DMS114 treated with DMSO at 0.1 percent for 48 hours (cell line): ENCODE results near the gene TTC21B.
"Not testable (repeated sequence)": the region's sequence is repeated elsewhere in the genome, so short reads cannot be mapped to it uniquely, and the experiment has no call there.

Source experiments
- DNase-seq: peaks from one replicate; lab custom pipeline; 2025; ENCODE audit not compliant: unreplicated experiment; lab: John Stamatoyannopoulos, UW

TTC21B gene

DNA sequence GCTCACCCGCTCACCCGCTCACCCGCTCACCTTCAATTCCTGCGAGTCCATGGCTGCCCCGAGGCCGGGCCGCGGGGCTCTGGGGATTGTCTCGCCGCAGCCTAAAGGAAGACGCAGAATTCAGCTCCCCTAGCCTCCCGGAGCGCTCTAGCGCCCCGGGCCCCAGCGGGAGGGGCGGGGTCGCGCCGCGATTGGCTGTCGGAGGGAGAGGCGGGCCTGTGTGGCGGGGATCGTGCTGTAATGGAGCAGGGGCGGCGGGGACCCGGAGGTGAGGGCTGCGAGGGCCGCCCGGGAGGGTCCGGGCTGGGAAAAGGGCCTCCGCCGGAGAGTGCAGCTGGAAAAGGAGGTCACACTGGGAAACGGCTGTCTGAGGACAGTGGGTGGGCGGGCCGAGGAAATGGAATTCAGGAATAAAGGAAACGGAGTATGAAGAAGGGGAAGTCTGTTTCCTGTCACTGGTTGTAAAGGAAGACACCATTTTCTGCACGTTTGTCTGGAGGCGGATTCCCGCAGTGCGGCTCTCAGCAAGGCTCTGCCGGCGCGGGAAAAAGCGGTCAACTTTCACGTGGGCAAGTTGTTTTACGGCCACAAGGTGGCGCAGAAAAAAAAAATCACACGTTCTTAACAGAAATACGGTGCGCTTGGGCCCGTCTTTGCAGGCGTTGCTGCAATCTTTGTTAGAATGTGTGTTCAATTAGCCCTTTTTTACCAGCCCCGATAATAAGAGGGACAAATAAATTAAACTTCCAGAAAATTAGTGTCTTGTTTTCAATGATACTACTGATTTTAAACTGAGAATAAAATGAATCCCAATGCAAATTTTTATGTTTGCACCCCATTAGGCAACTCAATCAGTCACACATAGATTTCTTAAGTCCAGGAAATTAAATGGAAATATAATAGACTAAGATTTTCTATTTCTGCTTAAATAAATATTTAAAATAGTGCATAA, at the start of gene TTC21B:
TTC21B (minus strand) TSS at position 122 of the 952 bp plus-strand sequence; CDS start at position 51, 71 bp downstream.
- peak; percentile 79 for DNase-seq

DNA sequence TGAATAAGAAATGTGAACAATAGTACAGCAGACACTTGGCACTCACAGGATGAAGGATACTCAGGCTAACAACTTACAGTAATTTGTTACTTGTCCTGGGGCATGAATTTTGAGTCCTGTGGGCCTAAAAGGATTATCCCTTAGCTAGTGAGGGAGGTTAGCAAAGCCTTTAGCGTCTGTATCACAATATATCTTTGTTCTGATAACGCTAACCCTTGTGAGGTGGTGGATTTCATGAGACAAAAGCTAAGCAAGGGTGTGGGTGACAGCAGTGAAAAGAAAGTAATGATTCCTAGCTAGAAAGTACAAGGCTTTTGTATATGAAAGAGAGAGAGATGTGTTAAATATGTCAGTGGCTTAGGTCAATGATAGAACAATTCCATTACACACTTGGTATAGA, 46.8 kb upstream of the TTC21B start:
- DNase-seq: no peak

- no peak for DNase-seq
These were observed 37.3 kb upstream of the TTC21B start for GRCh38 chr2:165990846-165991245.

DNA sequence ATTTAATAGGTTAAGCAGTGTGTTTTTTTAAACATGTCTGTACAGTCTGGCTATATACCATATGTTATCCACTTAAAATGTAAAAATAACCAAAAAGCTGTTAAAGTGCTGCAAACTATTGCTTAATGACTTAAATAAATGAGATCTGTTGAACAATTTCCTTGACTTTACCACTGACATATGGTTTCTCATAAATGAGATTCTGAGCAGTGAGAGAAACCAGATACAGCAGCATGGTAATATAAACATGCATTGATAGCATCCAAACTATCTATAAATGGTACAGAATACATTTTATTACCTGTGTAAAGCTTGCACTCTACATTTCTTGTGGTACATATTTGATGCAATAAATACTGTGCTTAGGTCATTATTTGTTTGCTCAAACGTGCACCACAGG, 36.3 kb upstream of the TTC21B start:
- no peak for DNase-seq

GRCh38 chr2:165985120-165985519, 31.5 kb upstream of the TTC21B start:
- DNase-seq: no peak

- not testable (repeated sequence) for DNase-seq
These were observed 18.6 kb upstream of the TTC21B start for GRCh38 chr2:165972161-165972560.

GRCh38 chr2:165970663-165971062, 17.1 kb upstream of the TTC21B start:
- DNase-seq: no peak

DNA sequence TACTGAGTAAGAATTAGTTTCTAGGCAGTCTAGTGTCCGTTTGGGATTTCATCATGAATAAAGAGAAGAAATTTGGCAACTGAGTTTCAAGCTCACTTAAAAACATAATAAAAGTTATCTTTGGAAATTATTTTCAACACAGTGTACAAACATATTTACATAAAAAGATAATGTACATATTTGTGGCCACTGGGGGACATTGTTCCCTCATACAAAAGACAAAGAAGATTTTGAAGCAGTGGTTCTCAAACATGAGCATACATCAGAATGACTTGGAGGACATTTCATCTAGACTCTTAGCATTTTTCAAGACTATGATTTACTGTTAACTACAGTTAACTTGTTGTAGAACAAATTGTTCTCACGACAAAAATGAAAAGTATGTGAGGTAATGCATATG, 15.7 kb upstream of the TTC21B start:
- DNase-seq: no peak

DNA sequence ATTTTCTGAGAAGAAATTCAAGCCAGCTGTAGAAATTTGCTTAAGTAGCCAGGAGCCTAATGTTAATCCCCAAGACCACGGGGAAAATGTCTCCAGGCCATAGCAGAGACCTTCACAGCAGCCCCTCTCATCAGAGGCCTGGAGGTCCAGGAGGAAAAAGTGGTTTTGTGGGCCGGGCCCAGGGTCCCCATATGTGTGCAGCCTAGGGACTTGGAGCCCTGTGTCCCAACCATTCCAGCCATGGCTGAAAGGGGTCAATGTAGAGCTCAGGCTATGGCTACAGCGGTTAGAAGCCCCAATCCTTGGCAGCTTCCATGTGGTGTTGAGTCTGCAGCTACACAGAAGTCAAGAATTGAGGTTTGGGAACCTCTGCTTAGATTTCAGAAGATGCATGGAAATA, 14.2 kb upstream of the TTC21B start:
- DNase-seq: no peak

DNA sequence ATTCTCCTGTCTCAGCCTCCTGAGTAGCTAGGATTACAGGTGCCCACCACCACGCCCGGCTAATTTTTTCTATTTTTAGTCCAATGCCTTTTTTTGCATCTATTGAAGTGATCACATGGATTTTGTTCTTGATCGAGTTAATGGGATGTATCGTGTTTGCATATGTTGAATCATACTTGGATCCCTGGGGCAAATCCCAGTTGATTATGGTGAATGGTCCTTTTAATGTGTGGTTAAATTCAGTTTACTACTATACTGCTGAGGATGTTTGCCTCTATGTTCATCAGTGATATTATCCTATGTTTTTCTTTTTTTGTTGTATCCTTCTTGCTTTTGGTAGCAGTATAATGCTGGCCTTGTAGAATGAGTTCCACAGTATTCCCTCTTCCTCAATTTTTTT, 8.2 kb upstream of the TTC21B start:
- no peak for DNase-seq

- DNase-seq: no peak
These were observed 5.8 kb upstream of the TTC21B start for GRCh38 chr2:165959371-165959770.

- no peak for DNase-seq
These were observed 4.9 kb upstream of the TTC21B start for GRCh38 chr2:165958313-165958960.

DNA sequence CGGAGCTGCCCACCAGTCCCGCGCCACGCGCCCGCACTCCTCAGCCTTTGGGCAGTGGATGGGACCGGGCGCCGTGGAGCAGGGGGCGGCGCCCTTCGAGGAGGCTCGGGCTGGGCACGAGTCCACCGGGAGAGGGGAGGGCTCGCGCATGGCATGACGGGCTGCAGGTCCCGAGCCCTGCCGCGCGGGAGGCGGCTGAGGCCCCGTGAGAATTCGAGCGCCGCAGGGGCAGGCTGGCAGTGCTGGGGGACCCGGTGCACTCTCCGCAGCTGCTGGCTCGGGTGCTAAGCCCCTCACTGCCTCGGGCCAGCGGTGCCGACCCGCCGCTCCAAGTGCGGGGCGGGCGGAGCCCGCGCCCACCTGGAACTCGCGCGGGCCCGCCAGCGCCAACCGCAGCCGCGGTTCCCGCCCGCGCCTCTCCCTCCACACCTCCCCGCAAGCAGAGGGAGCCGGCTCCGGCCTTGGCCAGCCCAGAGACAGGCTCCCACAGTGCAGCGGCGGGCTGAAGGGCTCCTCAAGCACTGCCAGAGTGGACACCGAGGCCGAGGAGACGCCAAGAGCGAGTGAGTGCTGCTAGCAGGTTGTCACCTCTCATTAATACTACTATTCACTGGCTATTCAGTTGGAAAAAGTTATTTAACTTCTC, 3.6 kb upstream of the TTC21B start:
- no peak for DNase-seq

DNA sequence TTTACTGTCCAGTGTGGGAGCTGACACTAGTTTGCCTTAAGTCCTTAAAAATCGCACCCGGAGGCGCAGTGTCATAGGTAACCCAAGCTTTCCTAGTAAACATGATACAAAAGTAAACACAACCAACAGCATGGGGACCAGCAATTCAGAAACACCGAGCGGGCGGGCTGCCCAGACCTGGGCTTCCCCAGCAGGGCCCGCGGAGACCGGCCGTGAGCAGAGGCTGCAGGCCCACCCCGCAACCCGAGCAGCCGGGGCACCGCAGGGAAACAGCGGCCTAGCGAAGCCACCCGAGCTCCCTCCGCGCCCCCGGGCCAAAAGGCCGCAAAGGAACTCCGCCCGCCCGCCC, 296 bp downstream of the TTC21B start:
- DNase-seq: no peak

GRCh38 chr2:165952741-165953211, 800 bp downstream of the TTC21B start:
- no peak for DNase-seq

- DNase-seq: no peak
These were observed 1.5 kb downstream of the TTC21B start for GRCh38 chr2:165952085-165952484.

DNA sequence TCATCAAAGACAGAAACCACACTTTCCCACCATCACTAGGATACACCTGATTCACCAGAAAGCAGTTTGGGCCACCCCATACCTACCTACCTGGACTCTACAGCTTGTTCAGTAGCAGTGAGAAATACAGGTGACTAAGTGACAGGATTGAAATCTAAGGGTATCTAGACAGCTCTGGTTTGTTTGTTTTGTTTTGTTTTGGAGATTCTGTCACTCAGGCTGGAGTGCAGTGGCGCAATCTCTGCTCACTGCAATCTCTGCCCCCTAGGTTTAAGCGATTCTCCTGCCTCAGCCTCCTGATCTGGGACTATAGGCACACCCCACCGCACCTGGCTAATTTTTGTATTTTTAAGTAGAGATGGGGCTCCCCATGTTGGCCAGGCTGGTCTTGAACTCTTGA, 3.1 kb downstream of the TTC21B start:
- no peak for DNase-seq

DNA sequence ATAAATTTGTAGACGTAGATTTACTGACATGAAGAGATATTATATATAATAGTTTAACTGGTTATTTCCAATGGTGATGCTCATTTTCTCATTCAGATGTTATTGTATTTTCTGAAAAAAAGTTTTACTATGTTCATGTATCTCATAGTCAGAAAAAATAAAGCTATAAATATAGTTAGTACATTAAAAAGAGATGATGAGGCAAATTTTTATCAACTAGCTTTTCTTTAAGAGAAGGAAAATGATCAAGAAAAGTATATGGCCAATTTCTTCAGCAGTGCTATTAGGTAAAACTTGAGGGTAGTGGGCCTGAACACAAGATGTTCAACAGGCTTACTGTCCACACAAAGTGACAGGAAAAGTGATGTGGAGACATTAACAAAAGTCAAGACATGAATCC, 11.7 kb downstream of the TTC21B start:
- no peak for DNase-seq

GRCh38 chr2:165938237-165938636, 15.3 kb downstream of the TTC21B start:
- no peak for DNase-seq

DNA sequence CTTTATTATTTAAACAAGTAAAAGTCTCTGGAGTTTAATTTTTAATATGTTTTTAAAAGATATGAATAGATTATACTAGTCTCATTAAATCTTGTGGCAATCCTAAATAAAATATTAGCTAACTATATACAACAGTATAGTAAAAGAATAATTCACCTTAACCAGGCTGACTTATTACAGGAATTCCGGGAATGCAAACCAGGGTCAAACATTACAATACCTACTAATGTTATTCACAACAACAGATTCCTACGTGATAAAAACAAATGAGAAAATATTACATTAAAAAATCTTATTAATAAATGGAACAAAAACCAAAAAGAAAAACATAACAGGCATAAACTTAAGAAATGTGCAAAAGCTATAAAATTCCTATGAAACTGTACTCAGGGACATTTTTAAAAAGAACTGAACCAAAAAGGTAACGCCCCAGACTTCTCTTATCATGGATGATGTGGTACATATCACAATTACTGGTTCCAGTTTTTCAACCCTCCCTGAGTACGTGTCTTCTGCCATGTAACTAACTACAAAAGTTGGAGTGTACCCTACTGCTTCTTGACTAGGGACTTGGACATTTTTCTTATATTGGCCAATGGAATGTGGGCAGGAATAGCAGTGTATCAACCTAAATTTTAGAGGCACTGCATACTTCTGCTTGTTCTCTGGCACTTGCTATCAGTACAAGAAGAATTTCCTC, 20.2 kb downstream of the TTC21B start:
- DNase-seq: no peak

DNA sequence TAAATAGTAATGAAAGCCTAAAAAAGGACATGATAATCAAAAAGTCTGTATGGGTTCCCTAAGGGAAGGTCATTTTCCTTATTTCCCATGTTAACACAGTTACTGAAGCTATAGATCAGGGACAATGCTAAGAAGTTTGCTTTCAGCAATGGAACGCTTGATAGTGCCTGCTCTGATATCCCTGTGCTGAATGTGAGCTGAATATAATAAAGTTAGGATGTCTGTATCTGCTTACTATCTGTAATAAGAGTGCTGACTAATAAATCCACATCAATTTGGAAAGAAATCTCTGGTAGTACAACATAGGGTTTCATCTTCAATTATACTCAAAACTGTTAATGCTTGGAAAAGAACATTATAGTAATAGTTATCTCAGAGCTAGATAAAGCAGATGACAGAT, 25.8 kb downstream of the TTC21B start:
- DNase-seq: no peak
